Kidney glomerular epithelial cell (primary cell): ENCODE measurements around the gene PTPRG.
A peak's percentile ranks its signal among the peaks of the same experiment; 100 is the strongest.

Experiments
- DNase-seq: peaks from one replicate; lab custom pipeline; 2025; lab: John Stamatoyannopoulos, UW

The PTPRG gene

DNA sequence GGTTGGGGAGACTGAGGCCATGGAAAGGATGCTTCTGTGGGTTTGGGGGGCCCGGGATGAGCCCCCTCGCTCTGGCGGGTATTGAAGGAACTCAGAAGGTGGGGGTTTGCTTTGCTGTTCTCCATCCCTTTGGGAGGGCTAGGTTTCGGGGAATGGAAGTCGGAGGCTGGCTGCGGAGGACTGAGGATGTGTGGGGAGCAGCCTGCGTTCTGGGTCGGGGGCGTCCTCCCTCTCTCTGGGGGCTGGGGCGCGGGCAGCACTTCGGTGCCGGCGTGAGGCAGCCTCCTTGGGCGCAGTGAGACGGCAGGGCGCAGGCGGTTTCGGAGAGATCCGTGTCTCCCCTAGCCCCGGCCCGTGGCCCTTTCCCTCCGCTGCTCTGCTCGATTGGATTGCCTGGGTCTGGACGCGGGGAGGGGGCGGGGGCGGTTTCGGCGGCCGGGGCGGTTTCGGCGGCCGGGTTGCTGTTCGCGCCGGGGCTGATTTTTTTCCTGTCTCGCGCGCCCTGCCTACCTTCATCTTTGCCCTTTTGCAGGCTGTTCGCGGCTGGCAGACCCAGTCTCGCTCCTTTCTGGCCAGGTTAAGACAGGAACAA, 1.4 kb downstream of the PTPRG start:
- peak; percentile 21 for DNase-seq

DNA sequence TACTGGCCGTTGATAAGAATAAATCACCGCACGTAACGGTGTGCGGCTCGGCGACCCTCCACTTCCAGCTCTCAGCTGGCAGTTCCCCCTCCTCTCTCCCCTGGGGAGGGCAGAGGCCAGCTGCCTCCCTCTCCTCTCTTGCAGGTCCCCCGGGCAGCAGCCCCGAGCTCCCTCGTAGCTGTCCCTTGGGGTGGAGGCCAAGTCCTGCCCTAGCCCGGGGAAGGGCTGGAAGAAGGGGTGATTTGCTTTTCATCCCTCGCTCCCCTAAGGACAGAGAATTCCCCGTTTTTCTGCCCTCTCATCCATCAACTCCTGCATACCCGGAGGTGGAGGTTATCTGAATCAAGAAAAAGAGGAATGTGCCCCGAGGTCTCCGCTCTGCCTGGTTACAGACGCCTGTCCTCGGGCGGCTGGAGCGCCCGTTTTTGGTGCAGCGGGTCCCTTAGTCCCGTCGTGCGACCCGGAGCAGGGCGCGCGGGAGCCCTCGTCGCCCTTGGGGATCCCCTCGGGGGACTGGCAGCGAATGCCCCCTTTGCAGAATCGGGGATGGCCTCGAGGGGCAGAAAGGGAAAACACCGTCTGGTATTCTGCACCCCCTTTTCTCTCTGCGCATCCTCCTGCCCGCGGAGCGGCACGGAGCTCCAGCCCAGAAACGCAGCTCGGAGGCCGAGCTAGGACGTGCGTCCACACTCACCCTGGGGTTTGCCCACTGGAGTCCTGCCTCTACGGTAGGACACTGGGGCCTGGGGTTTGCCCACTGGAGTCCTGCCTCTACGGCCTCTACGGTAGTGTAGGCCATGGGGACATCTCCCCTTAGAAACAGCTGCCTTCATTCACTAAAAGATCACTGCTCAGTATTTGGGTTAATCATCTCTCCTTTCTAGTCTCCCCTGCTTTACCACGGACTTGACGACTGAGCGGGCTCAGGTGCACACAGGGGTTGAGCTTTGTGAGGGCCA, 2.2 kb downstream of the PTPRG start:
- DNase-seq, result no peak

DNA sequence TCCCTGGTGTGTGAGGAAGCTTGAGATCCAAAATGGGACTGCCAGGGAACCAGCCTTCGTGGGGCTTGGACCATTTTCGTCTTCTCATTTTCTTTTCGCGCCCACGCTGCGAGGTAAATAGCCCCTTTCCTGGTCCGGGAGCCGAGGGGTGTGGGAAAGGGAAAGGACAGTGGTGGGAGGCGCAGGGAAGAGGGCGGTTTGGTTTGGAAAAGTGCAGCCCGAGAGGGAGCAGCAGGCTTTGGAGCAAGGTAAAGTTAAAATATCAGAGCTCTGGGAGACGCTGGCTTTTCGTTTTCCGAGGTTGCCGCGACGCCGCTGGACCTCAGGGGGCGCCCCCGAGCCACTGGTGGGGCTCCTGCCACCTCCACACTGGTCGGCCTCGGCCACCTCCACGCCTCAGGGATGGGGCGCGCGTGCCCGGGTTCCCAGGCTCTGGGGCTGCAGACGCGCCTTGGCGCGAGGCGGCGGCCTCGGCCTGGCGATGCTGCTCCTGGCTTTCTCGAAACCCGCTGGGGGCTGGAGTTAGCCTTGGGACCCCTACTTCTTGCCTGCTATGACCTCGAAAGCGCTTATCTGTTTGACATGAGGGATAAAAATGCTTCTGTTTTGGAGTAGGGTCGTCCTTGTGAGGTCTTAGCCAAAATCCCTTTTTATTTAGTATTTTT, 3.2 kb downstream of the PTPRG start:
- DNase-seq, result peak; percentile 39

DNA sequence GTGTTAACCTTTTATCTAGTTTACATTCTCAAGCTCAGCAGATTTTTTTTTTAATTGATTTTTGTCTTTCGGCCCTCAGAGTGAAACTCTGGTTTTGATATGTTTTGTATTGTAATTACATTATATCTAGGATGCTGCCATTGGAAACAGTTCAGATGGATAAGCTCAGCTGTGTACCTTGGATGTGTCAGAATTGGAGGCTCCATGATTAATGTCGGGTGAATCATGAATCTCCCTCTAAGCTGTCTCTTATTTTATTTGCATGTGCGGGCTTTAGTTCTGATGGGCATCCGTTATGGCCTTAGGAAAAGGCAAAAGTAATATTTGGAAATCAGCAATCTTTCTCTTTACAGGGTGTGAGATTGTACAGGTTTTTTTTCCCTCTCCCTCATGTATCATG, 4.2 kb downstream of the PTPRG start:
- DNase-seq, result no peak

DNA sequence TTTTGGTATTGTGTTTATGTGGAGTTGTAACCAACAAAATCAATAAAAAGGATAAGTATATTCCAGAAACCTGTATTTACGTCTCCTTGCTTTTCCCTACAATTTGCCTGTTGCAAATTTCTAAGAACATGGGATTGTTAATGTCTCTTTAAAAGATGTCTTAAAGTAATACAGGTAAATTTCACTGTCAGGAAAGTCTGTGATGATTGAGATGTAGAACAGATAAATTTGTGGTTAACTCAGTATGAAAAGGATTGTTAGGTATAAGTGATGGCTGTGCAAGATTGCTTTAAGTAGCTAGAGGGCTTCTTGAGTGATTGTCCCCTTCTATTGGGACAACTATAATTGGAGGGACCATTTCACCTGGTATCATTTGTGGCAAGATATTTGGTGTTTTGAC, 6.8 kb downstream of the PTPRG start:
- DNase-seq, result no peak

DNA sequence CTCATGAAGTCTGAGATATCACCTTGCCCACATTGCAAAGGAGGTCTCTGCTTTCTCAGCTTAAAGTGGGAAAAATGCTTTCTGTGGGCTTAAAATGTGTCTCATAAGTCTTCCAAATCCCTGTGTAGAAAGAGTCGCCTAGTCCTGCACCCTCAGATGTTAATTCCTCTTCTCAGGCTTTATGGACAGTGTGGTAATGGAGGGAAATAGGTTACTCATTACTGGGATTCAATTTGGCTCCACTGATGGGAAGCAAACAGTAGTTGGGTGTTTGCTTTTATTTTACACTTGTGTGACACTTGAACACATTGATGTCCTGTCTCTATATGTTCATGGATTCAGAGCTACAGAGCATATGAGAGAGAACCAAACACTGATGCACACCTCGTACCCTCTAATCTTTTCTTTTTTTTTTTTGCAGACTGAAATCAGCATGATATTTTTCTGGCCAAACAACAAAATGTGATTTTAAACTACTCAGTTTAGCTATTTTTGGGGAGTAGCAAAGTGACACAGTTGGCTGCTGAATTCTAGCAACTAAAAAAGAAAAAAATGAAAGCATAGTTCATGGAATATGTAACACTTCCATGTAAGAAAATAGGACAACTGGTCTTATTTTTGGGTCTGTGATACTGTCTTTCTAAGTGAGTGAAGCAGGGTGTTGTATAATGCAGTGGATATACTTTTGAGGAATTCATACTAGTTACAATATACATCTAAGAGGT, 8.6 kb downstream of the PTPRG start:
- no peak for DNase-seq

DNA sequence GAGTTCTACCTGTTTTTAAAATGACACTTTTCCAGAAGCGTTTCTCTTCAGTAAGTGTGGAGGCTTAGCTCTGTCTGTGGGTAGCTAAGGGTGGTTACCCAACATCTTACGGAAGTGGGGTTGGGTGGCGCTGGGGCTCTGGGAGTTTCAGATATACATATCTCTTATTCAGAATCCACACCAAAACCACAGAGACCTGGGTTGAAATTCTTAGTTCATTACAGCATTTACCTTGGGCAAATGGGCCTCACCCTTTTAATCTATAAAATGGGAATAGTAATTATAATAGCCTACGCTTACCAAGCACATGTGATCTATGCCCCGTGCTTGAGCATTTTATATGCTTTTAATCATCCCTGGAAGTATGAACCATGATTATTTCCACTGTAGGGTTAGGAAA, 9.4 kb downstream of the PTPRG start:
- no peak for DNase-seq

DNA sequence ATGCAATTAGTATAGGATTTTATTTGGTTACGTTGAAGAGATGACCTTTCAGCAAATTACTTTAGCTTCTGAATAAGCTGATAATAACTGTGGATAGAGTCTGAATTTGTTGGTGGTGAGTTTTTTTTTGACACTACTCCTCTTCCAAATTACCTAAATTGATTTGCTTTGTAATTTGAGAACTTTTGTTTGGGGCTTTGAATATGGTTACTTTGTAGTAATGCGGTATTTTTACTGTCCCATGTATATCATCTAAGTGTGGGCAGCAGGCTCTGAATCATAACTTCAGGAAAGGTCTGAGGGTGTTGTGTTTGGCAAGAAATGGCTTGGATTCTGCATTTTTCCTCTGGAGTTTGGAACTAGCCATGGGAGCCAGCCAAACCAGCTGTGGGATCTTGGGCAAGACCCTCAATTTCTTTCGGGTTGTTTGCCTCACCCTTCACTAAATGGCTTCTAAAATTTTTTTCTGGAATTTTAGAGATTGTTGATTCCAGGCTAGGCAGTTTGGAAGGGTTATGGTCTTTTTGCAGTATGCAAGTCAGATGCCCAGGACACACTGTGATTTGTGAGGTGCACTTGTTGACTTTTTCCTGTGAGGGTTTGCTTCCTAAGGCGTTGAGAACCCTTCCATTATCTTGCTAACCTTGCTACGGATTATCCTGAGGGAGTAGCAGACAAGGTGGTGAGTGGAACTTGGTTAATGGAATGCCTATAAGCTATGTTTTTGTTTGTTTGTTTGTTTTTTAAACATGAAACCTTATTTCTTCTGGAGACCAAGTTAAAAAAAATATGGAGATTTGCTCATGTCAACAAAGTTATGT, 10.4 kb downstream of the PTPRG start:
- no peak for DNase-seq

DNA sequence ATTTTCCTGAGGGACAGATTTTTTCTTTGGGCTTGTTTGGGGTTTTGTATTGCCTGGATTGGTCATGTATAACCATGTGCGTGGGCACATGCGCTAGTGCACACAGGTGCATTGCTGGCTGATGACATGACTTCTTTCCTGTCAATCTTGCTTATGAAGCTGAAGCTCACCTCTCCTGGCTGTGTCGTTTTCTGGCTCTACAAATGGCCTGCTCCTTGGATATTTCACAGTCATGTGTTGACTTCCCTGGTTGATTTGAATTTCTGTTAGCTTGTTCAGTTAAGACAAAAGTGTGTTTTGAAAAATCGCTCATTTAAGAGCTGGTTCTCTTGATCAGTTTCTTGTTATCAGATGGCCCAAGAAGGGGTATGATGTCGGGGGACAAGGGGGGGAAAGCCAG, 11.5 kb downstream of the PTPRG start:
- DNase-seq, result no peak

DNA sequence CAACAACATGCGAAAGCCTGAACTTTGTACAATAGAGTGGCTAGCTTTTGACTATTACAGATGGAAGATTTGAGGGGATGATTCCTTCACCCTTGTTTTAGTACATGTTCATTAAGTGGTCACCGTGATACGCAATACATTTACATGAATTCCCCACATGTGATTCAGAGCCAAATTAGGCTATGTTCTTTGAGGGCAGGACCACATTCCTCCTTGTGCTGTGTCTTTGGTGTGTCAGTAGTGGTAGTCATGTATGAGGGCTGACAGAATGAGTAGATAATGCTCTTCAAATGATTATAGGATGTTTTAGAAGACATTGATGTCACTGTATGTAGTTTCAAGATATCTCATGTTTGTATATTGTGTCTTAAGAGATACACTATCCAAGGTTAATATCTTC, 12.1 kb downstream of the PTPRG start:
- DNase-seq, result no peak

DNA sequence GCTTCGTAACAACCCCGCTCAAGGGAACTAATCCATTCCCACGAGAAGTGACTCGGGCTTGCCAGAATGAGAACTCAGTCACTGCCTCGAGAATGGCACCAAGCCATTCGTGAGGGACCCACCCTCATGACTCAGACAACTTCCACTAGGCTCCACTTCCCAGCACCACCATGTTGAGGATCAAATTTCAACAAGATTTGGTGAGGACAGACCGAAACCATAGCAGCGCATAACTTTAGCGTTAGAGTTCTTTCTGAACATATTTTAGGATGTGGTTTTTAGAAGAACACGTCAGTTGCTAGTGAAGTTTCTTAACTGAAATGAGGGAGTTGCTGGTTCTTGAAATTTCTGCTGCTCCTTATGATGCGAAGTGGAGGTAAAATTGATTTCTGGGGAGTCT, 13.5 kb downstream of the PTPRG start:
- DNase-seq, result no peak

DNA sequence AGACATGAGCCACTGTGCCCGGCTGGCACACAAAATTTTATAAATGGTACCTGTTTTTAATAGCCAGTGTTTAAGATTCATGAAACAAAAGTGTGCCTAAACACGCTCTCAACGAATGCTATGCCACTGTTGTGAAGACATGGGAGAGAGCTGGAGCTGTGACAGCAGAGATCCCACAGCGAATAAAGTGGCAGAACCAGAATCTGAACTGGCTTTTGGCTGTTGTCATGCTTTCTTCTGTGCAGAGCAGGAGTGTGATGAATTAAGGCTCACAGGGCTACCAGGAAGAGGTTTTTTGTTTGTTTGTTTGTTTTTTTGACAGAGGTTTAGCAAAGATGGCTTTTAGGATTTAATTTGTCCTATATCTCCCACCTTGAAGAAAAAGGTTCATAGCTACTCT, 14.5 kb downstream of the PTPRG start:
- no peak for DNase-seq

DNA sequence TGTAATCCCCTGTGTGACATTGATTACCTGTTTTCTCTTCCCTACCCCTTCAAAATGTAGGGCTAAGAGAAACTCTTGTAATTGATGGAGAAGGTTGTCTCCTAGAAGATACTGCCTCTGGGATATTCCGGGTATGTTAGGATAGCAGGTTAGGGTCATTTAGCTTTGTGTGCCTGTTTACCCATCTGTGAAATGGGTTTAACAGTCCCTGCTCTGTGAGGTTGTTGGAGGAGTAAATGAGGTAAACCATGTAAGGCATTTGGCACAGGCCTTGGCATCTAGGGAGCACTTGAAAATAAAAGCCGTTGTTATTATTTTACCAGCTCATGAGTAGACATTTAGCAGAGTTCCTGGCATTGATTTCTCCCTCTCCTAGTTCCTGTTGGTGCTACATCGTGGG, 16.4 kb downstream of the PTPRG start:
- DNase-seq, result no peak

DNA sequence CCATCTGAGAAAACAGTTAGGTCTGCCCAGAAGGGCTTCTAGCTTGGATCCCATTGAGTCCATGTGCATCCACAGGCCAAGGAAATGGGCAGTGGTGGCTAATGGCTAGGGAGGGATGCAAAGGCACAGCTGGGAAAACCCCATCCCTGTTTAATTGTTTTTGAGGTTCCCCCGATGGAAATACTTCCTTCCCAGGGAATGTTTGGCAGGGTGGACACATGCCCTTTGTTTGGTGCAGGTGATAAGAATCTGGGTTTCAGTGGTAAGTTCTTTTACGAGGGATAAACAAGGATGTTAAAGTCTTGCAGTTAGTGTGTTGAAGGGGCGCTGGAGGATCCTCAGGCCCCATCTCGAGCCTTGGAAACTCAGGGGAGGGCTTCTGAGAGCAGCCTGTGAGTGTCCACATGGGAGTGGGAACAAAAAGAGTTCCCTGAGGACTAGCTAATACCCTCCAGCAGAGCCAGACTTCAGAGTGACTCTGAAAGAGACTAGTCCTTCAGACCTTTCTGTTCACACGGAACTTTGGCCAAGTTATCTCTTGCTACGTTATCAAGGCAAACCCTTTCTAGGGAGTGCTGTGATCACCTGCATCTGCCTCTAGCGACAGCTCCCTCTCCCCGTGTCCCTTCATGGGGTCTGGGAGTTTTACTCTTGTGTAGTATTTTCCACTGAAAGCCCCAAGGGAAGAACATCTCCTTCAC, 17.4 kb downstream of the PTPRG start:
- no peak for DNase-seq

DNA sequence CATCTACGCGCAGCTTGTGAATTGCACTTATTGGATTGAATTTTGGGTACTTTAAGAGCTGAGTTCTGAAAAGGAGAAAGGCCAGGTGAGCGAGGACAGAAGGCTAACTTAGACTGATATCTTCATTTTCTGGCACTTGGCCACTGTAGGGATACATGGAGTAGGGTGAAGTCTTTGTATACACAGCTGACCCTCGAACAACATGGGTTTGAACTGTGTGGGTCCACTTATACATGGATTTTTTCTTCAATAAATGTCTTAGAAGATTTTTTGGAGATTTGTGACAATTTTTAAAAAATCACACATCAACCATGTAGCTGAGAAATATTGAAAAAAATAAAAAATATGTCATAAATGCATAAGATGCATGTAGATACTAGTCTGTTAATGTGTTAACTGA, 18.3 kb downstream of the PTPRG start:
- no peak for DNase-seq

DNA sequence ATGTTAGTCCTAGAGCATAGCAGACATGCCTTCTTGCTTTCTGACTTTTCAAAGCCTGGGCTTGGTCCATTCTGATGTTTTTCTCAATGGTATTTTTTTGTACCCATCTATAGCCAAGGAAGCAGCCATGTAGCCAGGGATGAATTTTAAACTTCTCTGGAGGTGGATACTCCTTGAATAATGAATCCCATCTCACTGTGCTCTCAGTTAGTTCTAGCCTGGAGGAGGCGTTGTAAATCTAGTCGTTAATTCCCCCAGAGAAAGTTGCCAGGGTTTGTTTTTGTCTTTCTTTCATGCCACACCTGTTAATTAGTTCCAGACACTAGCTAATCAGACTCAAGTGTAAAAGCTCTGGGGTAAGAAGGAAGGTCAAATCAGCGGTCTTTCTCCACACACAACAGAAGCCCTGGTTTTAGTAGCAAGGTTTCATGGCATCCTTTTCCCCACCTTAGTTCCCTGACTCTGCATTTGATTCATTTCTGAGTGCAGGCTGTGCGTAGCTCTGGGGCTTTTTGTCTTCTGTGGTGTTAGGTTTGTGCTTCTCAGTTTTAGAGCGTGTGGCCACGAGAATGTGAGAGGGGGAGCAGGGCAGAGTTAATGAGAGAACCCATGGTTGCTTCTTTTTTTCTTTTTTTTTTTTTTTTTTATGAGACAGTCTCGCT, 19.7 kb downstream of the PTPRG start:
- no peak for DNase-seq

DNA sequence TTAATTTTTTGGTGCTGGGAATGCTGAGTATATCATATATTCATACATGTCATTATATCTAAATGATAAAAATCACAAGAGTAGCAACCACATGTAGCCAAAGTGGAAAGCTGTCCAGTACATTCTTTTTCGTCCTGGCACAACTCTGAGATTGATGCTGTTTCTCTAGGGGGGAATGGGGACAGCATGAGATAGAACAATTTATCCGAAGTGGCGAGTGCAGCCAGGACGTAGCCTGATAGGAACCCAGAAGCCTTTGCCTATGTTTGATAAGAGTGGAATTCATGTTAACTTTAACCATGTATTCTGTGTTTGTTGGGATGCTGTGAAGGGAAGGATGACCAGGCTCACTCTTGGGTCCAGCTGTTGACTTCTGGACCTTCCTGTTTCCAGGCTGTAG, 20.9 kb downstream of the PTPRG start:
- no peak for DNase-seq

DNA sequence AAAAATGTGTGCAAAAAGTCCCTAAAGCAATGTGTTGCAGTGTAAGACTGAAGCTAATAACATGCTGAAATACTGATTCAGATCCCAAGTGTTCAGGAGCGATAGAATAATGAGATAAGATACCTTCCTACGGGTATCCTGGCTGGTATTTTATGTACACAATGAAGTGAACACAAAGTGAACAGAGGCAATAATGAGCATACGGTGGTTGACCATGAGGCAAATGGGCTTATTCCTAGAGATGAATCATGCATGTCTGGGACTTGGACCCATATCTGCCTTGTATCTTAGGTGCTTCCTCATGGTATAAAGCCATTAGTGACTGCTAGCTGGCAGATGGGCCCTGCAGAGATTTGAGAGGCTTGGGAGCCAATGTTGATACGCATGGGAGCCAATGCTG, 21.5 kb downstream of the PTPRG start:
- no peak for DNase-seq

DNA sequence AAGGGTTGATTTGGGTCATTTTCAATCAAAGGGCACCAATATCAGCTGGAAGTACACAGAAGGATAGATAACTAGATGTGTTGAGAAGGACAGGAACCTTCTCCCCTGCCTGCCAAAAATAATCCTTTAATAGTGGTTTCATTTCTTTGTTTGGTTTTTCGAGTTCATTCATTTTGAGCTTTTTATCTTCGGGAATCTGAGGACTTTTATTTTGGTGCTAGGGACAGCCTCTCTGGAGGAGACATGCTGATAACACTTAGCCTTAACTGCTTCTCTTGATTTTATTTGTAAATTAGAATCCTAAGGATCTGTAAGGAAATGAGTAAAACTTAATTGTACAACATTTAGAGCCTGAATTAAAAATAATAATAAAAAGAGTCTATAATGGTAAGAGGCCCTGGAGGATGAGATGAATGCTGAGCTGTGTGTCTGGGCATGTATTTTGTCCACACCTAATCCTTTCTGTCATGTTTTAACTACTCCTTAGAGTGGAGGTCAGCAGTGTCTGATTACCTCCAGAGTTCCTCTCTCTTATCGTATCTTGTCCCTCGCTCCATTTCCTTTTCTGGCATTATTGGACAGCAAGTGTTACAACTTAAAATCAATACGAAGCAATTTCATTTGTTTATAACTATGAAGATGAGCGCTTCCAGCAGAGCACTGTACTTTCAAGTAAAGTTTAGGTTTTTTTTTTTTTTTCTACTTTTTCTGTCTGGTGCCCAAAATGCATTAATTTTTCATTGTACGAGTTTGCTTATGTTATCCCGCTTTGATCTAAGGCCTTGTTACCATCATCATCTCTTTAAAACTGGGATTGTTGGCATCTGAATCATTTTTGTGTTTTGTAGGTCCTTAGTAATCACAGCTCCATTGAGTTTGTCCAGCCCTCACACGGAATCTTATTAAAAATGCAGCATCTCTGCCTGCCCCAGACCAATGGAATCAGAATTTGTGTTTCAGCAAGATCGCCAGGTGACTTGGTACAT, 22.8 kb downstream of the PTPRG start:
- DNase-seq, result no peak
